ACHN (cell line): ENCODE data around the gene PTPRM.
A peak's percentile ranks its signal among the peaks of the same experiment; 100 is the strongest.
"Not testable (repeated sequence)": the region's sequence is repeated elsewhere in the genome, so short reads cannot be mapped to it uniquely, and the experiment has no call there.

Experiments used
- DNase-seq: peaks from one replicate; pipeline ENCODE4 v3.0.0-alpha.2; 2015
- in situ Hi-C: cut with HindIII; loops from 2 replicates; pipeline ENCODE4 v1.10.0; 2017; ENCODE audit warnings: low sequenced_read_pairs, low pct_ligation_motif_present, low pct_unique_long_range_greater_than_20kb

PTPRM gene

DNA sequence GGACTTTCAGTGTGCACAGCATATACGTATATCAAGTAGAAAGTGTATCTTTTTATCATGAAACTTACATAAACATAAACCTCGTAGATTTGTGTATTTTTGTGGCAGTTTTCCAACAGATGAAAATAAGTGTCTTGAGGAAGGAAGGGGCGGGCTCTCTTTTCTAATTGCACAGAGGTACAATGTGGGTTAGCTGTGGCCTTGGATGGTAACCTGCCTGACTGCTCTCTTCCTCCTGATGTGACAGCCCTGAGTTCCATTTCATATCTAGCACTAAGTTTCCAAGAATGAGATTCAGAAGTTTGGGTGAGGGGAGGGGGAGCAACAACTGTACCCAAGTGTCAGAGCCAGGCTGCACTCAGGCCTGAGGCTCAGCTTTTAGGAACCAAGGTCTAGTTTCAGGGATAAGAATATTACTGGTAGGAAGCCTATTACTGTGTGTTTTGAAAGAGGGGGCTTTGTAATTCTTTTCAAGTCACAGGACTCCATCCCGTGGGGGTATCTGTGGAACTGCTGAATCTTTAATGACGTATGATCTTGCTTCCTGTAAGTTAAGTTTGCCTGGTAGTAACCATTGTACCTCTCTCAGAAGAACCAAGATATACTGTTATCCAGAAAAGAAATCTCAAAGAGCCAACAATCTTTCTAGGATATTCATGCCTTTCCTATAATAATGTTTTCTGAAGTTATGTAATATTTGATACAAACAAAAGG is 483.7 kb downstream of the PTPRM start:
- in situ Hi-C loops: no loop called here
- no peak for DNase-seq

DNA sequence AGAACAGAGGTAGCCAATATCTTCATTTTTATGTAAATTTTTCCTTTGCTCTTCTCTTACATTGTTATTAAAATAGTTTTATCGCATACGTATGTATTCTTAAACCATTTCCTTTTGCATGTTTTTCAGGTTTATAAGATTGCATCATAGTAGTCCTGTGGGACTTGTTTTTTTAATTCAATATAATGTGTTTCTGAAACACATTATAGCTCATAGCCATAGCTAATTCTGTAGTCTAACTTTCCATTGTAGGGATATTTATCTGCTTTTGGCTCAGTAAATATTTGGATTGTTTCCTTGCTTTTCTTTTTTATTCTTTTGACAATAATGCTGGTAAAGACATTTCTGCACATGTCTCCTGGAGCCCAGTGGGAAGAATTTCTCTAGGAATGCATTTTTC is 484.3 kb downstream of the PTPRM start:
- no peak for DNase-seq
- in situ Hi-C loops: no loop called here

DNA sequence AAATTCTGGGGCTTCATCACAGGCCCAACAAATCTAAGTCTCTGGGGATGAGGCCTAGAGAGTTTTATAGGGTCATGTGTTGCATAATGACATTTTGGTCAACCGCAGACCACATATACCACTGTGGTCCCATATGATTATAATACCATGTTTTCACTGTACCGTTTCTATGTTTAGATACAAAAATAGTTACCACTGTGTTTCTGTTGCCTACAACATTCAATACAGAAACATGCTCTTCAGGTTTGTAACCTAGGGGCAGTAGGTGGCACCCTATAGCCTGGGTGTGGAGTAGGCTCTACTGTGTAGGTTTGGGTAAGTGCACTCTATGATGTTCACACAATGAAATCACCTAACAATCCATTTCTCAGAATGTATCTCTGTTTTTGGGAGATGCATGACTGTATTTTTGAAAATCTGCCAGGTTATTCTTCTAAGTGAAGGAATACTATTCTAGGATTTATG is 485.2 kb downstream of the PTPRM start:
- DNase-seq: no peak
- in situ Hi-C loops: no loop called here

DNA sequence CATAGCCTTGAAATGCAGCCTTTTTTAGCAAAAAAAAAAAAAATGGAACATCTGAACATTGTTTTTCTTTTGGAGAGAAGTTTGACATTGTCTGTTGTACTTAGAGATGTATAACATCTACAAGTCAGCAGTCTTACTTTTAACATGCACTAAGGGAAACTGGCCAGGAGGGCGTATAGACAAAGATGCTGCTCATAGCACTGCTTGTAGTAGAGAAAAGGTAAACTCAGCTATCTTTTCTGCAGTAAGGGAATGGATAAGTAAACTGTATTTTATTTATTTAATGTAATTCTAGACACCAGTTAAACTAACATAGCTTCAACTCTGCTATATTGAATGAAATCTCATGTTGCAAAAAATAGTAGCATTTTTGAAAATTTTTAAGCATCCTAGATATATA is 489.6 kb downstream of the PTPRM start:
- DNase-seq: no peak
- in situ Hi-C loops: no loop called here

DNA sequence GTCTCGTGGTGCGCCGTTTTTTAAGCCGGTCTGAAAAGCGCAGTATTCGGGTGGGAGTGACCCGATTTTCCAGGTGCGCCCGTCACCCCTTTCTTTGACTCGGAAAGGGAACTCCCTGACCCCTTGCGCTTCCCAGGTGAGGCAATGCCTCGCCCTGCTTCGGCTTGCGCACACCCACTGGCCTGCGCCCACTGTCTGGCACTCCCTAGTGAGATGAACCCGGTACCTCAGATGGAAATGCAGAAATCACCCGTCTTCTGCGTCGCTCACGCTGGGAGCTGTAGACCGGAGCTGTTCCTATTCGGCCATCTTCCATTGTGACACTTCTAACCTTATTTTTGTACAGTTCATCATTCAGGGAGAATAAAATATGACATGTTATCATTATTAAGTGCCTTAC is 496.0 kb downstream of the PTPRM start:
- DNase-seq, in situ Hi-C loops: not testable (repeated sequence)

DNA sequence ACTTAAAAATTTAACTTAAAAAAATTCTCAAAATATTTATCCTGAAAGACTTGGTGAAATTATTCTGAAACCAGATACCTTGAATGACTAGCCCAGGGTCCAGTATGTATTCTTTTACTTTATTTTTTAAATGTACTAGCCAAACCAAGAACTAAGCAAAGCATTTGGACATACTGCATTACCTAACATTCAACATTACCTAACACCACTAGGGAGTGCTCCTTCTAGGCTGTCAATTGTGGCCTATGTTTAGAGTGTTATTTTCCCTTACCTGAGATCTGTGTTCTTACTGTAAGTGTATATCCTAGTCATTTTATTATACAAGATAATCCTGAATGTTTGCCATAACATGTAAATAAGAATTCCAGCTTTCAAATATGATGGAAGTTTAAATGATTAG is 496.6 kb downstream of the PTPRM start:
- in situ Hi-C loops: no loop called here
- DNase-seq: no peak

DNA sequence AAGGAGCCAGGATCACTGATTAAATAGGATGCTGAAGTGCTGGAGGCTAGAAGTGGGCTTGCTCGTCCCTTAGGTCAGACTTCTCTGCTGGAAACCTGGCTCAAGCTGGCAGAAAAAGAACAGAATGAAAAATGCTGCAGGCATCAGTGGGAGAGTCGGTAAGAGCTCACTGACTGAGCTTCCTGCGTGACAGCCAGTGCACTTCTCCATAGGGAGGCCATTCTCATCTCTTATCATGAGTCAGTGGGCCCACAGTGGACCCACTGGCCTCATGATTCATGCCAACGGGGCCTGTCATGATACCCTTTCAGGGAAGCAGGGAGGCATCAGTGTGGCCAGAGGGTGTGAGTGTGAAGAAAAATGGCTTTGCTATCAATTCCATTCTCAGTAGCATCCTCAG is 498.2 kb downstream of the PTPRM start:
- in situ Hi-C loops: no loop called here

DNA sequence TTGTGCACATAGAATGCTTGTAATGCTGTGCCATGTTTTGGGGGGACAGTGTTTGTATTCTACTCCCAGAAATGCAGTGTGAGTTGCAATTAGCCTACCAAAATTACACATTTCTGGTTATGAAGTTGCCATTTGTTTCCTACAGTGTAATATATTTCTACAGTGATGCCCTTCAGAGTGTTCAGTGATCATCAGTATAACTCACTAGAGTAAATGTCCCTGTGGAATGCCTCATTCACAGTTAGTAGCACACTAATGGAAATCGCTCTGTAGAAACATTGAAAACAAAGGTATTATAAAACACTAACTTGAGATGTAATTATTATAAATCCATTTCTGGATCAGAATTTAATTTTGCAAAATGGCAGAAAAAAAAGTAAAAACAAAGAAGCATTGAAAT is 498.7 kb downstream of the PTPRM start:
- in situ Hi-C loops: no loop called here
- DNase-seq: no peak

More for the DNA sequence above, 498.2 kb downstream of the PTPRM start:
- DNase-seq: no peak

DNA sequence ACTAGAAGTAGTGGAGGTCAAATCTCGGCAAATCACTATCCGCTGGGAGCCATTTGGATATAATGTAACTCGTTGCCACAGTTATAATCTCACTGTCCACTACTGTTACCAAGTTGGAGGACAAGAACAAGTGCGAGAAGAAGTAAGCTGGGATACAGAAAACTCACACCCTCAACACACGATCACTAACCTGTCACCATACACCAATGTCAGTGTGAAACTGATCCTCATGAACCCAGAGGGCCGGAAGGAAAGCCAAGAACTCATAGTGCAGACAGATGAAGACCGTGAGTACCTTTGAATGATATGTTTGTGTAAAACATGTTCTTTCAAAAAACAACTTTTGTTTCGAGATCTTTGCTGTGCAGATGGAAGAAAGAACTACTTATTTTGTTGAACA is 502.6 kb downstream of the PTPRM start:
- in situ Hi-C loops: no loop called here
- no peak for DNase-seq

DNA sequence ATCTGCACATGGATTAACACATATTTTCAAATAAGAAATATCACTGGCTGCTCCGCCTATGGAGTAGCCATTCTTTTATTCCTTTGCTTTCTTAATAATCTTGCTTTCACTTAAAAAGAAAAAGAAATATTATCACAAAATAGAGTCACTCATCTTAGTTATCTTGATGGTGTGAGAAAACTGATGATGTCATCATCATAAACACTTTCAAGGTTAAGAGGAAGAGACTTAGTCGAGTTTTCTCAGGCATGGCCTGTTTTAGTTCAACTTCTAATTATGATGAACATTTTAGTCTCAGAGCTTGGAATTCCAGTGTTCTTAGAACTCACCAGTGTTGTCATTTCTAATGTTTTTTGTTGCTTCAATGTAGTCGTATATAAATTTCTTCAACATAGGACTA is 506.1 kb downstream of the PTPRM start:
- in situ Hi-C loops: no loop called here
- no peak for DNase-seq

DNA sequence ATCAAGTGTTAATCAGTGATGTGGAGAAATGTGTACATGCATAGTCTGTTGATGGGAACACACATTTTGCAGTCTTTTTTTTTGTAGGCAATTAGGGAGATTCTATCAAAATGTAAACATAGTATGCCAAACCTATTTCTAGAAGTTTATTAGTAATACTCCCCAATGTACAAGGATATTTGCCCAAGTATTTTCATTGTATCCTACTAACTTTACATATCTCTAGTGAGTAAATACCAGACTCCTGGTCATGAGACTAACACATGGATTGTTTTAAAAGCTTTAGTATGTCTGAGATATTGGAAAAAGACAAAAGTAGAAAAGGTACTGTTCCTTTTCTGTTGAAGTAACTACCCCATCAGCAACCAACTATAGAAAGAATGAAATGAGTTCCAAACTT is 513.0 kb downstream of the PTPRM start:
- DNase-seq: no peak
- in situ Hi-C loops: no loop called here

DNA sequence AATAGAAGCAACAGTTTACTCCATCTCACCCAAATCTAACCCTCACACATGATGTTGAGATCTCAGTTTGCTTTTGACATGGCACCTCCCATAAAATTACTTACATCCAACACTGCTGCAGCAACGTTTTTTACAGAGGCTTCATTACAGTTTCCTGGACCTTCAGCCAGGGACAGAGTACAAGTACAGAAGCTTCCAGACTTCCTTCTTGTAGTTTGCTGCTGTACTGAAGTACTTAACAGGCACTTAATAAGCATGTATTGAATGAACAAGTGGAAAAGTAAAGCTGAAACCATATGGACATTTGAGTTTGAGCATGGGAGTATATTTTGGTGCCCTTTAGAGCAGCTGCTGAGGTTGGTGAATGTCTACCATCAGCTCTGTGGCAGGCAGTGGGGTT is 514.2 kb downstream of the PTPRM start:
- in situ Hi-C loops: no loop called here
- DNase-seq: no peak

DNA sequence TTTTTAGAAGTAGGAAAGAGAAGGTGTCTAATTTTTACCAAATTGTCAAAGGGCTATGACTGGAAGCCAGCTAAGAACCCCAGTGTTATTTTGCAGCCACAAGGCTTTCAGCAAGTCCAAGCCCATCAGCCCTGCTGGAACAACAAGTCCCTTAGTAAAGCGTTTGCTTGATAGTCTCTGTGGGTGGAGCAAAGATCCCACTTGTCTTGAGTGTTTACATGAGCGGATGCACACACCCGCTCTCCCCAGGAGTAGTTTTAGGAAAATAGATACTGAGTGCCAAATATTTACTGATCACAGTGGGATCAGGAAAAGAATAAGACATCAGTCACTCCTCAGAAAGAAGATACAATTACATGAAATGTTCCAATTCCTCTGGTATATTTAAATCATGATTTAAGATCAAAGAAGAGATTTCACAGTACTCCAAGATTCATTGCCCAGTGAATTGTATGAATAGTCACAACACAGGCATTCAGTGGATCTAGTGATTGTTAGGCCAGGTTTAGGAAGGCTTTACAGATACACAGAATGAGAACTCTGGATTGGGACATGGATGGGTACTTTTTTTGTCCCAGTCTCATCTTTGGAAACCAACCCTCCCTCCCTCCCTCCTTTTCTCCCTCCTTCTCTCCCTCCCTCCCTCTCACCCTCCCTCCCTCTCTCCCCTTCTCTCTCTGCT is 514.9 kb downstream of the PTPRM start:
- no peak for DNase-seq
- in situ Hi-C loops: no loop called here

DNA sequence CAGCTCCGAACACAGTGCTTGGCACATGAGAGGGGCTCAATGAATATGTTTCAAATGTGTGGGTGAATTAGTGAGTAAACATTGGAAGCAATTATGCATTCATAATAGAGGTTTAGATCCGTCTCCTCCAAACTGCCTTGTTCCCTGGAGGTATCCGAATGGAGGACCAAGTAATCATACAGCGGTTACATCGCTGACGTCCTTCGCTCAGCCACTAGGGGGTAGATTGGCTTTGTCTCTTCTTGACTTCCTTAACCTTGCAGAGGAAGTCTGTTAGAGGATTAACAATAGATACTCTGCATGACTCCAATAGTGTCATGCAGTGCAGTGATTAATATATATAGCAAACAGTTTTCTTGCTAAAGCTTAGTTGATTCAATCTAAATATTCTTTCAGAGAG is 517.0 kb downstream of the PTPRM start:
- in situ Hi-C loops: no loop called here
- peak; percentile 57 for DNase-seq

DNA sequence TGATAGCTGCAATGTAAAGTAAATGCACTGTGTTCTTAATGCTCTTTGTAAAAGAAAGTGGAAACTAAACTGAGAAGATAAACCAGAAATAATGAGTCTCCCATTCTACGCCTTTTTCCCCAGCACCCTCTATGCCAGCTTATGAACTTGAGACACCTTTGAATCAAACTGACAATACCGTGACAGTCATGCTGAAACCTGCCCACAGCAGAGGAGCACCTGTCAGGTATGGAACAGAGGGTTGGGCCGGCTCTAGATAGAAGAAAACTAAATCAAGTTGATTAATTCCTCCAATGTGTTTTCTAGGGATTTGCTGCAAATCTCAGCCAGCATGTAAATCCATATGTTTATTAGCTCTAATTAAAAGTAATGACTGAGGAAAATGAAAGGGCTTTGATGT is 521.5 kb downstream of the PTPRM start:
- DNase-seq: no peak
- in situ Hi-C loops: no loop called here

DNA sequence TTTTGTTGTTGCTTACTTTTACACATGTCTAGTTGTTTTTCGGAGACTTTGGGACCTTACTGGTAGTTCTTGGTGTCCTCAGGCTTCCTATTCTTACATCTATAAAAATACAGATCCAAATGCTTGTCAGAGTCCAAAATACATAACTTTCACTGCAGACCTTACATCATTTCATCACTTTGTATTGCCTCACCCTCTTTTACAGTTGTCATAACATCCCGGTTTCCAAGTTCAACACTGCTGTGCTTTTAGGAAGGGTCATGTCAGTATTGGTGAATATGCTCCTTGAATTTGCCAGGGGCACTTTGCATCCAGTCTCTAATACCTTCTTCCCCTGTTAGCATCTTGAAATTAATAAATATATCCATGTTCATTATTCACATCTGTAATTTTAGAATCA is 523.9 kb downstream of the PTPRM start:
- in situ Hi-C loops: no loop called here

DNA sequence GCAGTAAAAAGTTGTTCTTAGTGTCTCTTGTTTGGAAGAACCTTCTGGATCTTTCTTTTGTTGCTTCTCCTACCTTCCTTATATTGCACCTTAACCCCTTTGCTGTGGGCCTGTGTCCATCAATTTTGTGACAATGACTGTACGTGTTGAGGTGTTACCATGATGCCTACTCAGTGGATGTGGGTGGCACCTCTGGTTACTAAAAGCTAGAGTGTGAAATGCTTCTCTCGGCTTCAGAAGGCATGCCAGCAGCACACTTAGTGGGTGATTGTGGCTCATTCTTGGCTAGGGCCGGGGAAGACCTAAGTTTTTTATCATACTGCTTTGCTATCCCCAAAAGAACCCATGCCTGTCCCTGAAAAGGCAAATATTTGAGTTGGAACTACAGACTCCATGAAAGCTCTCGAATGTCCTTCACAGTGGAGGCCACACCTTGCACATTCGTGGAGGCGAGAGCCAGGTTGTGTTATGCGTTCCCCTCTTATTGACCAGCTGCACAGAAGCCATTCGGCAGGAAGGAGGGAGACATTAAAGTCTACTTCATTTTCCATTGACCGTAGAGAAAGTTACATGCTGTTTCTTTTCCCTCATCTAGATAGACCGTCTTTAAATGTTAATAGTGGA is 528.9 kb downstream of the PTPRM start:
- in situ Hi-C loops: no loop called here
- DNase-seq: no peak

More for the DNA sequence above, 523.9 kb downstream of the PTPRM start:
- DNase-seq: no peak

DNA sequence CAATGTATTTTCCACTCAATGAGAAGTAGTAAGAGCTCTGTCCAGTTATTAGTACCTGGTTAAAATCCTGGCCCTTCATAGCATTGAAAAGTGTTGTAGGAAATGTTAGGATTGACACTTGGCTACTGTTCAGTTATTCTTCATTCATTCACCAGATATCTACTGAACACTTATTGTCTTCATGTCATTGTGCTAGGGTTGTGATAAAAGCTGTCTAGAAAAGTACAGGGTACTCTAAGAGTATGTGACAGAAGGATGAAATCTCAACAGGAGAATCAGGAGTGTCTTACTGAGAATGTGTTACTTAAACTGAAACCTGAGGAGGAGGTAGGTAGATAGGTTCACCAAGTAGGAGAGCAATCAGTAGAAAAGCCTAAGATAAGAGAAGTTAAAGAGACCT is 530.3 kb downstream of the PTPRM start:
- no peak for DNase-seq
- in situ Hi-C loops: no loop called here

DNA sequence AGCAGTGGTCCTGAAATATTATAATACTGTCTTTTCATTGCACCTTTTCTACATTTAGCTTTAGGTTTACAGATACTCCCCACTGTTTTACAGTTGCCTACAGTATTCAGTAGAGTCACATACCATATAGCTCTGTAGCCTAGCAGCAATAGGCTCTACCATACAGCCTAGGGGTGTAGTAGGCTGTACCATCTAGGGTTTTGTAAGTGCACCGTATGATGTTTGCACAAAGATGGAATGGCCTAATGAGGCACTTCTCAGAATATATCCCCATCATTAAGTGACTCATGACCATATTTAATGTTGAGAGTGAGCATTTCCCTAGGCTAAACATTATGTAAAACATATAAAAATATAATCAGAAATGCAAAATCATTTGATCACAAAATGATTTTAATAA is 530.8 kb downstream of the PTPRM start:
- in situ Hi-C loops: no loop called here
- no peak for DNase-seq

DNA sequence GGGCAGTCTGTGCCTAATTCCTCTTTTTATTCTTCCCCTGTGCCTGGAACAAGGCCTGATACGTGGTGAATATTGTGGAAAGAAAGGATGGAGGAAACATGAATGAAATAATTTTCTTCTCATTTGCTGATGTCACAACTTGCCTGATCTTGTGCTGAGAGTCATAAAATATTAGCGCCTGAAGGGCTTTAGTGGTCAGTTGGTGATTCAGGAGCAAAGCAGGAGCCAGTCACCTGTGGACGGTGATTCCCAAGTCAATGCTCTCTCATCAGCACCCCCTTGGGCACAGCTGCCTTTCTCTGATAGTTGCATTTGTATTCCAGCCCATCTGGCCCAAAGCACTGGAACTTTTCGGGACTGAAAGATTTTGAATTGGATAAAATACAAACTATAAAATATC is 539.5 kb downstream of the PTPRM start:
- DNase-seq: peak; percentile 58
- in situ Hi-C loops: no loop called here
